Stimulated activated CD4-positive, alpha-beta T cell treated with anti-CD3 and anti-CD28 coated beads, Interleukin-12 subunit alpha, Interleukin-12 subunit beta, amount 100 ng/mL, for 24 hours (primary cell): Measurements from ENCODE around the gene CCDC40.
"Not testable (repeated sequence)": the region's sequence is repeated elsewhere in the genome, so short reads cannot be mapped to it uniquely, and the experiment has no call there.

Experiments used
- DNase-seq, 2 experiments: peaks; one replicate each; pipeline ENCODE4 v3.0.0-alpha.2; 2020; ENCODE audit warnings: low read depth in 2 of 2

CCDC40 gene

GRCh38 chr17:80045703-80046102, 9.3 kb downstream of the CCDC40 start:
- DNase-seq, result no peak

GRCh38 chr17:80046709-80047108, 10.3 kb downstream of the CCDC40 start:
- not testable (repeated sequence) for DNase-seq

GRCh38 chr17:80047176-80047575, 10.7 kb downstream of the CCDC40 start:
- DNase-seq, result no peak

GRCh38 chr17:80049986-80050385, 13.5 kb downstream of the CCDC40 start:
- DNase-seq, result no peak

- DNase-seq, result no peak
Measured at GRCh38 chr17:80050706-80051105, 14.3 kb downstream of the CCDC40 start.

- DNase-seq, result no peak
Measured at GRCh38 chr17:80051681-80052080, 15.2 kb downstream of the CCDC40 start.

GRCh38 chr17:80053102-80053501, 16.7 kb downstream of the CCDC40 start:
- DNase-seq, result no peak

- DNase-seq, result no peak
Measured at GRCh38 chr17:80055597-80055996, 19.2 kb downstream of the CCDC40 start.

- no peak for DNase-seq
Measured at GRCh38 chr17:80058311-80058955, 22.0 kb downstream of the CCDC40 start.

- DNase-seq, result no peak
Measured at GRCh38 chr17:80060644-80061043, 24.2 kb downstream of the CCDC40 start.

GRCh38 chr17:80061421-80061820, 25.0 kb downstream of the CCDC40 start:
- no peak for DNase-seq

- no peak for DNase-seq
Measured at GRCh38 chr17:80063830-80064585, 27.6 kb downstream of the CCDC40 start.

GRCh38 chr17:80064696-80065095, 28.3 kb downstream of the CCDC40 start:
- DNase-seq, result no peak

- DNase-seq, result no peak
Measured at GRCh38 chr17:80065478-80066170, 29.2 kb downstream of the CCDC40 start.

- no peak for DNase-seq
Measured at GRCh38 chr17:80067393-80067986, 31.0 kb downstream of the CCDC40 start.

GRCh38 chr17:80068301-80069222, 32.1 kb downstream of the CCDC40 start:
- DNase-seq, result no peak

- DNase-seq, result no peak
Measured at GRCh38 chr17:80070375-80071115, 34.1 kb downstream of the CCDC40 start.

GRCh38 chr17:80071116-80071841, 34.8 kb downstream of the CCDC40 start:
- DNase-seq, result no peak

GRCh38 chr17:80072410-80072809, 36.0 kb downstream of the CCDC40 start:
- DNase-seq, result no peak

GRCh38 chr17:80080081-80080480, 43.6 kb downstream of the CCDC40 start:
- DNase-seq, result no peak
